GM10266 (cell line): ENCODE data around the gene JPT2.

Source experiments
- DNase-seq: peaks from one replicate; pipeline ENCODE4 v3.0.0; 2012; ENCODE audit errors: extremely low spot score
- CTCF ChIP-seq: IDR thresholded peaks from 2 replicates; pipeline ENCODE4 v1.5.1; 2012; ENCODE audit warnings: mild to moderate bottlenecking, low read depth; ENCODE audit not compliant: control insufficient read depth, insufficient read depth; ENCODE audit errors: missing control alignments

Gene JPT2

GRCh38 chr16:1667916-1668315 is 10.2 kb upstream of the JPT2 start:
- DNase-seq, result no peak
- TF ChIP-seq CTCF, result no peak

- TF ChIP-seq CTCF, result no peak
- no peak for DNase-seq
These were observed 9.3 kb upstream of the JPT2 start for GRCh38 chr16:1668612-1669319.

- TF ChIP-seq CTCF, result no peak
- no peak for DNase-seq
These were observed 8.4 kb upstream of the JPT2 start for GRCh38 chr16:1669698-1670097.

GRCh38 chr16:1670371-1670770 is 7.7 kb upstream of the JPT2 start:
- TF ChIP-seq CTCF, result no peak
- no peak for DNase-seq

- TF ChIP-seq CTCF, result no peak
- DNase-seq, result no peak
These were observed 7.2 kb upstream of the JPT2 start for GRCh38 chr16:1670866-1671265.

- no peak for DNase-seq
- TF ChIP-seq CTCF, result no peak
These were observed 4.5 kb upstream of the JPT2 start for GRCh38 chr16:1673424-1674151.

GRCh38 chr16:1674306-1674705 is 3.8 kb upstream of the JPT2 start:
- DNase-seq, result no peak
- no peak for TF ChIP-seq CTCF
